HepG2 (cell line): ENCODE results near the gene PSMB9. TPM values are rescaled to one million over a fixed set of nuclear protein-coding genes. Genes with fewer than 3 reads are reported as not detected.
A peak's percentile ranks its signal among the peaks of the same experiment; 100 is the strongest.

ENCODE experiments used
- JUN ChIP-seq: sonication (generic); formaldehyde crosslinking; IDR thresholded peaks from 2 replicates; pipeline ENCODE4 v1.4.0; 2020; ENCODE audit warnings: mild to moderate bottlenecking, missing genetic modification reagents
- NFYC ChIP-seq: IDR thresholded peaks from 2 replicates; pipeline ENCODE4 v1.6.1; 2016; ENCODE audit warnings: missing genetic modification reagents, missing compliant biosample characterization
- RBM39 ChIP-seq: fragments of 200-400 bp; formaldehyde crosslinking; IDR thresholded peaks from one replicate; pipeline ENCODE4 v1.6.1; 2018; ENCODE audit warnings: antibody characterized with exemption, mild to moderate bottlenecking, low read depth, low read length; ENCODE audit not compliant: poor library complexity, severe bottlenecking
- RELA ChIP-seq: sonication (generic); formaldehyde crosslinking; IDR thresholded peaks from 2 replicates; pipeline ENCODE4 v1.4.0; 2020; ENCODE audit warnings: missing genetic modification reagents
- XRCC5 ChIP-seq: fragments of 200-400 bp; formaldehyde crosslinking; optimal IDR thresholded peaks from 2 replicates; pipeline ENCODE3; 2017; ENCODE audit warnings: mild to moderate bottlenecking, low read length
- polyA plus RNA-seq, 8 experiments: library from polyadenylated mRNA; depleted of rRNA in 3 of 8; stranded (reverse) in 7 of 8; unstranded in 1 of 8; fragments of >200 nt; fragmentation: Illumina TruSeq in 4 of 8; extraction: Trizol in 4 of 8; gene quantifications; 2 replicates each; pipeline versions ENCODE4 v1.2.1 to v1.2.3, GENCODE V29; 2011 to 2016; ENCODE audit warnings: low read depth in 4 of 8, missing spikeins in 1 of 8, mixed read lengths in 1 of 8; ENCODE audit not compliant: insufficient read depth in 1 of 8
- total RNA-seq, 5 experiments: library from RNA; depleted of rRNA; stranded (reverse); fragments of >200 nt; fragmentation: Illumina TruSeq; extraction: Trizol; gene quantifications; 2 replicates each; pipeline ENCODE4 v1.2.3, GENCODE V29; 2016; ENCODE audit warnings: low read depth in 1 of 5
- TF ChIP-seq, protein P1 (sequence below), 2 experiments: sonication (generic) in 1 of 2; formaldehyde crosslinking in 1 of 2; IDR thresholded peaks; 2 replicates each; pipeline versions ENCODE4 v1.5.1 to v1.6.1; 2011 to 2020; ENCODE audit warnings: borderline replicate concordance in 1 of 2, low read depth in 1 of 2, low read length in 1 of 2, mild to moderate bottlenecking in 1 of 2, missing genetic modification reagents in 1 of 2, moderate library complexity in 1 of 2
- TF ChIP-seq, protein P2 (sequence below): sonication (generic); formaldehyde crosslinking; IDR thresholded peaks from 2 replicates; pipeline ENCODE4 v1.4.0; 2020; ENCODE audit warnings: missing genetic modification reagents, borderline replicate concordance
- TF ChIP-seq, protein P3 (sequence below): IDR thresholded peaks from 2 replicates; pipeline ENCODE4 v1.6.1; 2016; ENCODE audit warnings: low read depth
- TF ChIP-seq, protein P4 (sequence below): sonication (generic); formaldehyde crosslinking; IDR thresholded peaks from 2 replicates; pipeline ENCODE4 v1.5.0; 2020; ENCODE audit warnings: mild to moderate bottlenecking, missing genetic modification reagents, borderline replicate concordance

PSMB9 gene
- total and polyA plus RNA-seq, 2 of the 13 experiments (the other 11 are each of a cell fraction or from before 2014, with no cell fraction given), result 15.6 to 16.0 TPM

DNA sequence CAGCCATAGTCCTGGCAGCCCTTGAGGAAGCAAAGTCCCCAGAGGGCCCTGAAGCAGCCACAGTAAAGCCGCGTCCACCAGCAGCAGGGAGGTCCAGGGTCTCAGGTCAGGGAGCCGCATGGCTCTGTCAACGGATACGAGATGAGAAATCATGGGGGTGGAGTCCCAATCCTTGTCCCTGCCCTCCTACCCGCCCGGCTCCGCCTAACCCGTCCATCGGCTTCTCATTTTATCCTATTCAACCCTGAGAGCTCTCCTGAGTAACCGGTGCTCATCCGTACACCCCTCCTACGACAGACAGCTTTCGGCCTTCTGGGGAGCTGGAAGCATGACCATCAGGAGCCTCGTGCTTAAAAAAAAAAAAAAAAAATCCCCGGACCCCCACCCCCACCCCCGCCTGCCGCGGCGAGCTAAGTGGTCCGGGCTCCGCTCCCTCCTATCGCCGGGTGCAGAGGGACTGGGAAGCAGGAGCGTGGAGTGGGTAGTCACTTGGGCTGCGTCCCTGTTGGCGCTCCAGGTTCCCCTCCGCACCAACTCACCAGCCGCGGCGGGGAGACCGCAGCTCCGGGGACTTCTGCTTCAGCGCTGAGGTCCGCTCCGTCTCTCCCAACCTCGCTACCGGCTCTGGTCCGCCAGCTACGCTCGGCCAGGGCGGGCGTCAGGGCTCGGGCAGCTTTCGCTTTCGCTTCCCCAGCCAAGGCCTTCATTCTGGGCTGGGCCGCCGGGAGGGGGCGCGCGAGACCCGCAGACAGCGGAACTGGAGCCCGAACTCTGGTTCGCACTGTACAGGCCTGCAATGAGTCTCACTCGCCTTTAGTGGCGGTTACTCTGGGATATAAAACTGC is 15.7 kb upstream of the PSMB9 start, which contains the start of gene TAP2 (continued):
- TF ChIP-seq RBM39 (peak; percentile 69), RELA (CRISPR knock-in tag) (0 out of 2 replicates have a peak, but pooled peaks have one; percentile 68), NFYC (CRISPR knock-in tag) (peak; percentile 16; the same call in 1 of the 2 replicates), XRCC5 (peak; percentile 98), JUN (CRISPR knock-in tag) (peak; percentile 53; the same call in 1 of the 2 replicates)
- TF ChIP-seq, protein P1, sequence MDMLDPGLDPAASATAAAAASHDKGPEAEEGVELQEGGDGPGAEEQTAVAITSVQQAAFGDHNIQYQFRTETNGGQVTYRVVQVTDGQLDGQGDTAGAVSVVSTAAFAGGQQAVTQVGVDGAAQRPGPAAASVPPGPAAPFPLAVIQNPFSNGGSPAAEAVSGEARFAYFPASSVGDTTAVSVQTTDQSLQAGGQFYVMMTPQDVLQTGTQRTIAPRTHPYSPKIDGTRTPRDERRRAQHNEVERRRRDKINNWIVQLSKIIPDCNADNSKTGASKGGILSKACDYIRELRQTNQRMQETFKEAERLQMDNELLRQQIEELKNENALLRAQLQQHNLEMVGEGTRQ (IDR thresholded peaks at IDR 0.05; ENCODE audit: low read depth, low read length), result no peak
- TF ChIP-seq, protein P1 (CRISPR knock-in tag; IDR thresholded peaks at IDR 0.05; ENCODE audit: borderline replicate concordance), result no peak
- TF ChIP-seq, protein P2, sequence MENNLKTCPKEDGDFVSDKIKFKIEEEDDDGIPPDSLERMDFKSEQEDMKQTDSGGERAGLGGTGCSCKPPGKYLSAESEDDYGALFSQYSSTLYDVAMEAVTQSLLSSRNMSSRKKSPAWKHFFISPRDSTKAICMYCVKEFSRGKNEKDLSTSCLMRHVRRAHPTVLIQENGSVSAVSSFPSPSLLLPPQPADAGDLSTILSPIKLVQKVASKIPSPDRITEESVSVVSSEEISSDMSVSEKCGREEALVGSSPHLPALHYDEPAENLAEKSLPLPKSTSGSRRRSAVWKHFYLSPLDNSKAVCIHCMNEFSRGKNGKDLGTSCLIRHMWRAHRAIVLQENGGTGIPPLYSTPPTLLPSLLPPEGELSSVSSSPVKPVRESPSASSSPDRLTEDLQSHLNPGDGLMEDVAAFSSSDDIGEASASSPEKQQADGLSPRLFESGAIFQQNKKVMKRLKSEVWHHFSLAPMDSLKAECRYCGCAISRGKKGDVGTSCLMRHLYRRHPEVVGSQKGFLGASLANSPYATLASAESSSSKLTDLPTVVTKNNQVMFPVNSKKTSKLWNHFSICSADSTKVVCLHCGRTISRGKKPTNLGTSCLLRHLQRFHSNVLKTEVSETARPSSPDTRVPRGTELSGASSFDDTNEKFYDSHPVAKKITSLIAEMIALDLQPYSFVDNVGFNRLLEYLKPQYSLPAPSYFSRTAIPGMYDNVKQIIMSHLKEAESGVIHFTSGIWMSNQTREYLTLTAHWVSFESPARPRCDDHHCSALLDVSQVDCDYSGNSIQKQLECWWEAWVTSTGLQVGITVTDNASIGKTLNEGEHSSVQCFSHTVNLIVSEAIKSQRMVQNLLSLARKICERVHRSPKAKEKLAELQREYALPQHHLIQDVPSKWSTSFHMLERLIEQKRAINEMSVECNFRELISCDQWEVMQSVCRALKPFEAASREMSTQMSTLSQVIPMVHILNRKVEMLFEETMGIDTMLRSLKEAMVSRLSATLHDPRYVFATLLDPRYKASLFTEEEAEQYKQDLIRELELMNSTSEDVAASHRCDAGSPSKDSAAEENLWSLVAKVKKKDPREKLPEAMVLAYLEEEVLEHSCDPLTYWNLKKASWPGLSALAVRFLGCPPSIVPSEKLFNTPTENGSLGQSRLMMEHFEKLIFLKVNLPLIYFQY, result peak; percentile 70; the same call in 1 of the 2 replicates
- TF ChIP-seq, protein P3, sequence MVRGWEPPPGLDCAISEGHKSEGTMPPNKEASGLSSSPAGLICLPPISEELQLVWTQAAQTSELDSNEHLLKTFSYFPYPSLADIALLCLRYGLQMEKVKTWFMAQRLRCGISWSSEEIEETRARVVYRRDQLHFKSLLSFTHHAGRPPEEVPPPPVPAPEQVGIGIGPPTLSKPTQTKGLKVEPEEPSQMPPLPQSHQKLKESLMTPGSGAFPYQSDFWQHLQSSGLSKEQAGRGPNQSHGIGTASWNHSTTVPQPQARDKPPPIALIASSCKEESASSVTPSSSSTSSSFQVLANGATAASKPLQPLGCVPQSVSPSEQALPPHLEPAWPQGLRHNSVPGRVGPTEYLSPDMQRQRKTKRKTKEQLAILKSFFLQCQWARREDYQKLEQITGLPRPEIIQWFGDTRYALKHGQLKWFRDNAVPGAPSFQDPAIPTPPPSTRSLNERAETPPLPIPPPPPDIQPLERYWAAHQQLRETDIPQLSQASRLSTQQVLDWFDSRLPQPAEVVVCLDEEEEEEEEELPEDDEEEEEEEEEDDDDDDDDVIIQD (CRISPR knock-in tag), result peak; percentile 61; the same call in 1 of the 2 replicates
- TF ChIP-seq, protein P4, sequence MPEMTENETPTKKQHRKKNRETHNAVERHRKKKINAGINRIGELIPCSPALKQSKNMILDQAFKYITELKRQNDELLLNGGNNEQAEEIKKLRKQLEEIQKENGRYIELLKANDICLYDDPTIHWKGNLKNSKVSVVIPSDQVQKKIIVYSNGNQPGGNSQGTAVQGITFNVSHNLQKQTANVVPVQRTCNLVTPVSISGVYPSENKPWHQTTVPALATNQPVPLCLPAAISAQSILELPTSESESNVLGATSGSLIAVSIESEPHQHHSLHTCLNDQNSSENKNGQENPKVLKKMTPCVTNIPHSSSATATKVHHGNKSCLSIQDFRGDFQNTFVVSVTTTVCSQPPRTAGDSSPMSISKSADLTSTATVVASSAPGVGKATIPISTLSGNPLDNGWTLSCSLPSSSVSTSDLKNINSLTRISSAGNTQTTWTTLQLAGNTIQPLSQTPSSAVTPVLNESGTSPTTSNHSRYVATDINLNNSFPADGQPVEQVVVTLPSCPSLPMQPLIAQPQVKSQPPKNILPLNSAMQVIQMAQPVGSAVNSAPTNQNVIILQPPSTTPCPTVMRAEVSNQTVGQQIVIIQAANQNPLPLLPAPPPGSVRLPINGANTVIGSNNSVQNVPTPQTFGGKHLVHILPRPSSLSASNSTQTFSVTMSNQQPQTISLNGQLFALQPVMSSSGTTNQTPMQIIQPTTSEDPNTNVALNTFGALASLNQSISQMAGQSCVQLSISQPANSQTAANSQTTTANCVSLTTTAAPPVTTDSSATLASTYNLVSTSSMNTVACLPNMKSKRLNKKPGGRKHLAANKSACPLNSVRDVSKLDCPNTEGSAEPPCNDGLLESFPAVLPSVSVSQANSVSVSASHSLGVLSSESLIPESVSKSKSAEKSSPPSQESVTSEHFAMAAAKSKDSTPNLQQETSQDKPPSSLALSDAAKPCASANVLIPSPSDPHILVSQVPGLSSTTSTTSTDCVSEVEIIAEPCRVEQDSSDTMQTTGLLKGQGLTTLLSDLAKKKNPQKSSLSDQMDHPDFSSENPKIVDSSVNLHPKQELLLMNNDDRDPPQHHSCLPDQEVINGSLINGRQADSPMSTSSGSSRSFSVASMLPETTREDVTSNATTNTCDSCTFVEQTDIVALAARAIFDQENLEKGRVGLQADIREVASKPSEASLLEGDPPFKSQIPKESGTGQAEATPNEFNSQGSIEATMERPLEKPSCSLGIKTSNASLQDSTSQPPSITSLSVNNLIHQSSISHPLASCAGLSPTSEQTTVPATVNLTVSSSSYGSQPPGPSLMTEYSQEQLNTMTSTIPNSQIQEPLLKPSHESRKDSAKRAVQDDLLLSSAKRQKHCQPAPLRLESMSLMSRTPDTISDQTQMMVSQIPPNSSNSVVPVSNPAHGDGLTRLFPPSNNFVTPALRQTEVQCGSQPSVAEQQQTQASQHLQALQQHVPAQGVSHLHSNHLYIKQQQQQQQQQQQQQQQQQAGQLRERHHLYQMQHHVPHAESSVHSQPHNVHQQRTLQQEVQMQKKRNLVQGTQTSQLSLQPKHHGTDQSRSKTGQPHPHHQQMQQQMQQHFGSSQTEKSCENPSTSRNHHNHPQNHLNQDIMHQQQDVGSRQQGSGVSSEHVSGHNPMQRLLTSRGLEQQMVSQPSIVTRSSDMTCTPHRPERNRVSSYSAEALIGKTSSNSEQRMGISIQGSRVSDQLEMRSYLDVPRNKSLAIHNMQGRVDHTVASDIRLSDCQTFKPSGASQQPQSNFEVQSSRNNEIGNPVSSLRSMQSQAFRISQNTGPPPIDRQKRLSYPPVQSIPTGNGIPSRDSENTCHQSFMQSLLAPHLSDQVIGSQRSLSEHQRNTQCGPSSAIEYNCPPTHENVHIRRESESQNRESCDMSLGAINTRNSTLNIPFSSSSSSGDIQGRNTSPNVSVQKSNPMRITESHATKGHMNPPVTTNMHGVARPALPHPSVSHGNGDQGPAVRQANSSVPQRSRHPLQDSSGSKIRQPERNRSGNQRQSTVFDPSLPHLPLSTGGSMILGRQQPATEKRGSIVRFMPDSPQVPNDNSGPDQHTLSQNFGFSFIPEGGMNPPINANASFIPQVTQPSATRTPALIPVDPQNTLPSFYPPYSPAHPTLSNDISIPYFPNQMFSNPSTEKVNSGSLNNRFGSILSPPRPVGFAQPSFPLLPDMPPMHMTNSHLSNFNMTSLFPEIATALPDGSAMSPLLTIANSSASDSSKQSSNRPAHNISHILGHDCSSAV (CRISPR knock-in tag), result no peak
